Spinal cord (tissue), 10 donors: Measurements from ENCODE around the gene EPC2. TPM values are rescaled to one million over a fixed set of nuclear protein-coding genes. Genes with fewer than 3 reads are reported as not detected.

Source experiments
- DNase-seq, 6 donors: peaks; one replicate each; pipeline versions ENCODE4 v3.0.0 to v3.0.0-alpha.2; 2013 to 2015; ENCODE audit warnings: low spot score in 6 of 6, low read depth in 4 of 6
- H3K27ac ChIP-seq: one replicate; pipeline ENCODE4 v1.5.1; 2013; ENCODE audit warnings: low read depth, low read length, control low read depth
- H3K27me3 ChIP-seq: one replicate; pipeline ENCODE4 v1.6.1; 2013; ENCODE audit warnings: low read length; ENCODE audit not compliant: control insufficient read depth, insufficient read depth
- H3K36me3 ChIP-seq: one replicate; pipeline ENCODE4 v1.6.1; 2013; ENCODE audit warnings: low read length; ENCODE audit not compliant: control insufficient read depth, insufficient read depth
- H3K4me1 ChIP-seq: one replicate; pipeline ENCODE4 v1.6.1; 2013; ENCODE audit warnings: low read length; ENCODE audit not compliant: control insufficient read depth, insufficient read depth
- H3K4me3 ChIP-seq: one replicate; pipeline ENCODE4 v1.5.1; 2013; ENCODE audit warnings: low read depth, low read length, control low read depth
- H3K9me3 ChIP-seq: one replicate; pipeline ENCODE4 v1.6.1; 2013; ENCODE audit warnings: low read length; ENCODE audit not compliant: control insufficient read depth, insufficient read depth
- WGBS: methylation state at CpG from one replicate; pipeline ENCODE4 v1.1.5; 2013; ENCODE audit warnings: missing lambda C conversion rate; ENCODE audit not compliant: insufficient coverage; 5-methylcytosine and 5-hydroxymethylcytosine counted together
- polyA plus RNA-seq, 2 donors: library from polyadenylated mRNA; unstranded; fragments of 120-200 nt; gene quantifications; one replicate each; pipeline ENCODE4 v1.2.1, GENCODE V29; 2013; ENCODE audit not compliant: insufficient read length in 2 of 2
- total RNA-seq, 2 donors: library from RNA; depleted of rRNA in 1 of 2; stranded (reverse); fragments of 120-200 nt in 1 of 2; fragments of >200 nt in 1 of 2; gene quantifications; one replicate each; pipeline versions ENCODE4 v1.2.3 to v1.2.4, GENCODE V29; 2013 to 2014
- donor health status: healthy.

EPC2 gene
- total and polyA plus RNA-seq, 4 donors = 31.5 to 52.6 (median 38.1) TPM

DNA sequence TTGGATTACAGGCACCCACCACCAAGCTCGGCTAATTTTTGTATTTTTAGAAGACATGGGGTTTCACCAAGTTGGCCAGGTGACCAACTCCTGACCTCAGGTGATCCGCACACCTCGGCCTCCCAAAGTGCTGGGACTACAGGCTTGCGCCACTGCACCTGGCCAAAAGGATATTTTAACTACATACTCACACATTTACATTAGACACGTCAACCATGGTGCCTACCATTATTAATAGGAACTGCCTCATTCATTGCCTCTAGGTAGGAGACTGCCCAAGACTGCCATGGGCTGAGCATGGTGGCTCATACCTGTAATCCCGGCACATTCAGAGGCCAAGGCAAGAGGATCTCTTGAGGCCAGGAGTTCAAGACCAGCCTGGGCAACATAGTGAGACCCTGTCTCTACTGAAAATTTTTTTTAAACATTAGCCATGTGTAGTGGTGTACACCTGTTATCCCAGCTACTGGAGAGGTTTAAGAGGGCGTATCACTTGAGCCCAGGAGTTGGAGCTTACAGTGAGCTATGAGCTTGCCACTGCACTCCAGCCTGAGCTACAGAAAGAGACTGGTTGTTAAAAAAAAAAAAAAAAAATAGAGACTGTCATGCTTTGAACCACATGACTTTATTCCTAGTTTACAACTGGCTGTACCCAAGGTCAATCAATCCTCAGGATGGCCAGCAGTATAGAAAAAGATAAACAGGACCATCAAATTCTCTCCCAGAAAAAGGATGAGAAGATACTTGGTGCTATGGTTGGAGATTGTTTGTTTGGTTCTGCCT, 31.1 kb upstream of the EPC2 start:
- Histone ChIP-seq H3K36me3 (no peaks in the 10 kb centered on the region), H3K27me3 (no peaks in the 10 kb centered on the region), H3K27ac (no peak overlapping the region), H3K9me3 (no peaks in the 10 kb centered on the region), H3K4me1 (peaks cover 4% of the 10 kb centered on the region), H3K4me3 (no peak overlapping the region)
- WGBS = 99% methylated on average over 7 of the region's 7 CpGs
- no peak for DNase-seq

GRCh38 chr2:148614014-148614321, 30.6 kb upstream of the EPC2 start:
- no peaks in the 10 kb centered on the region for H3K27me3 ChIP-seq
- DNase-seq = peak in 1 of 6 donors; percentile 16
- no peak overlapping the region for H3K4me3 ChIP-seq
- H3K36me3 ChIP-seq = no peaks in the 10 kb centered on the region
- peaks cover 4% of the 10 kb centered on the region for H3K4me1 ChIP-seq
- H3K9me3 ChIP-seq = no peaks in the 10 kb centered on the region
- peak overlapping the region; percentile 76 for H3K27ac ChIP-seq

- H3K27me3 ChIP-seq = no peaks in the 10 kb centered on the region
- H3K4me1 ChIP-seq = peaks cover 4% of the 10 kb centered on the region
- H3K36me3 ChIP-seq = no peaks in the 10 kb centered on the region
- H3K9me3 ChIP-seq = no peaks in the 10 kb centered on the region
- peak in 1 of 6 donors; percentile 35 for DNase-seq
- peak overlapping the region; percentile 76 for H3K27ac ChIP-seq
- 63% methylated on average over 3 of the region's 6 CpGs for WGBS
- no peak overlapping the region for H3K4me3 ChIP-seq
Measured at GRCh38 chr2:148614322-148615049, 30.1 kb upstream of the EPC2 start.

DNA sequence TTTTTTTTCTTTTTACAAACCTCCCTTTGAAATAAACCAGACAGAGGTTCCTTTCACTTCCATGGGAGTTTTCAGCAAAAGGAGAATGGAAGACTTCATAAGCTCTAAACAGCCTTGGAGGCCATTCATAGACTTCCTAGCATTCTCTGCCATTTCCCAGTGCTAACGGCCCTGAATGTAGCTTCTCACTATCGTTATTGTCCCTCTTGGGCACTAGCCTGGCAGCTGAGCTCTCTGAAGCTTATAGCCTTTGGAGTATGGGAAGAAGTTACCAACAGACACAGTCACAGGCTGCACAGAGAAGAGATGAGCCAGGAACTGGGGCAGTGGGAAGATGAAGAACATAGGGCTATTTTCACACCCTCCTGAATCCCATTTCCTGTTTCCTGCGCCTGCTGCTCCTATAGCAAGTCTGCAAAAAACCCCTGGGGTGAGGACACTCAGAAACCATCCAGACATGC, 29.1 kb upstream of the EPC2 start:
- H3K27ac ChIP-seq = peak overlapping the region; percentile 76
- peak in 5 of 6 donors; percentile 35 to 82 (median 40) for DNase-seq
- H3K4me3 ChIP-seq = no peak overlapping the region

DNA sequence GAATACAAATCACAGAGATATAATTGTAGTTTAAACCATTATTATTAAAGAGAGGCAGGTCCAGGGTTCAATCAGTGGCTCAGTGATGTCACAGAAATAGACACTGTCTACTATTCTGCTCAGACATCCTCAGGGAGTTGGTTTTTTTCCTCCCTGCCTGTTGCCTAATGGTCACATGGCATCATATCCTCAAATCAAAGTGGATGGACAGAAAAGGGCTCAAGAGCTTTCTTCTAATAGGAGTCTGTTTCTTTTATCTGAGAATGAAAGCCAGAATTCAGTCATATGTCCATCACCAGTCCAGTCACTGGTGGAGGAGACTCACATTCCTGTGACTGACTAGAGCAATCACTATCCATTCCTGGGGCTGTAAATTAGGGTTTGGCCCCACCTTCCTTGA, 27.9 kb upstream of the EPC2 start:
- Histone ChIP-seq H3K9me3 (no peaks in the 10 kb centered on the region), H3K4me3 (no peak overlapping the region), H3K27me3 (no peaks in the 10 kb centered on the region), H3K27ac (no peak overlapping the region), H3K36me3 (no peaks in the 10 kb centered on the region), H3K4me1 (peaks cover 4% of the 10 kb centered on the region)
- DNase-seq = no peak

More for the DNA sequence above, 29.1 kb upstream of the EPC2 start:
- 50% methylated on average over 1 of the region's 3 CpGs for WGBS
- H3K36me3 ChIP-seq = no peaks in the 10 kb centered on the region
- H3K9me3 ChIP-seq = no peaks in the 10 kb centered on the region
- H3K4me1 ChIP-seq = peaks cover 4% of the 10 kb centered on the region
- no peaks in the 10 kb centered on the region for H3K27me3 ChIP-seq

- peaks cover 4% of the 10 kb centered on the region for H3K4me1 ChIP-seq
- WGBS = no CpG with 5 or more reads among the region's 5 CpGs
- no peaks in the 10 kb centered on the region for H3K9me3 ChIP-seq
- no peak overlapping the region for H3K4me3 ChIP-seq
- H3K27ac ChIP-seq = no peak overlapping the region
- no peaks in the 10 kb centered on the region for H3K36me3 ChIP-seq
- DNase-seq = no peak
- H3K27me3 ChIP-seq = no peaks in the 10 kb centered on the region
Measured at GRCh38 chr2:148617219-148617618, 27.3 kb upstream of the EPC2 start.

DNA sequence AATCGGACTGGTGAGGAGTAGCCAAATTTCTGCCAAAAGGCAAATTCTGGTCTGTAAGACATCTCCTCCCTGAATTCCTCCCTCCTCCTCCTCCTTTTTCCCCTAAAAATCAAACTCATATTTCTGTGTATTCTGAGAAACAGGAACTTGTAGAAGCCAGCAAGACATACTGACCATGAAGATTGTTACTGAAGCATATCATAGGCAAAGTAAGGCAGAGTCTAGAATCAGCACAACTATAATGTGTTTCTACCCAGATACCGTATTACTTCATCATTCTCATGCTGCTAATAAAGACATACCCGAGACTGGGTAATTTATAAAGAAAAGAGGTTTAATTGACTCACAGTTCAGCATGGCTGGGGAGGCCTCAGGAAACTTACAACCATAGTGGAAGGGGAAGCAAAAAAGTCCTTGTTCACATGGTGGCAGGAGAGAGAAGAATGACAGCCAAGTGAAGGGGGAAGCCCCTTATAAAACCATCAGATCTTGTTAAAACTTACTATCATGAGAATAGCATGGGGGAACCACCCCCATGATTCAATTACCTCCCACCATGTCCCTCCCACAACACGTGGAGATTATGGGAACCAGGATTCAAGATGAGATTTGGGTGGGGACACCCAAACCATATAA, 24.9 kb upstream of the EPC2 start:
- H3K36me3 ChIP-seq = no peaks in the 10 kb centered on the region
- H3K27ac ChIP-seq = no peak overlapping the region
- no CpG with 5 or more reads among the region's 4 CpGs for WGBS
- H3K27me3 ChIP-seq = no peaks in the 10 kb centered on the region
- no peak for DNase-seq
- H3K4me1 ChIP-seq = peaks cover 4% of the 10 kb centered on the region
- no peaks in the 10 kb centered on the region for H3K9me3 ChIP-seq
- no peak overlapping the region for H3K4me3 ChIP-seq

DNA sequence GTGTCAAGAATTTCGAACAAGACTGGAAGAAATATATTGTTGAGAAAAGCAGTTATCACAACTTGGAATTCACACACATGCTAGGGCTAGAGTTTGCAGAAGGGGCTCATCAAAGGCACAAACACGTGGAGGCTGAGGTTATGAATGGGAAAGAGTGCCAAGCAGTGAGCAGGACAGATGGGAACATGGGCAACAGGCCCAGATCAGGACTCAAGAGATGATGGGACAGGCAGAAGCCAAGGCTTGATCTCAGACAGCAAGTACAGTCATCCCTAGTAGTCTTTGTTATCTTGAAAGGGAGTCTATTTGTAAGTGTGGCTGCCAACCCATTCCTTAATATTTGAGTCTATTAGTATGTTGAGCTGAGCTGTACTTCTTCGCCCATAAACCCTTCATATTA, 22.2 kb upstream of the EPC2 start:
- Histone ChIP-seq H3K4me1 (no peaks in the 10 kb centered on the region), H3K9me3 (no peaks in the 10 kb centered on the region), H3K27ac (no peak overlapping the region), H3K4me3 (no peak overlapping the region), H3K27me3 (no peaks in the 10 kb centered on the region), H3K36me3 (no peaks in the 10 kb centered on the region)
- DNase-seq = peak in 2 of 6 donors; percentile 44 to 85
- WGBS = 81% methylated on average over 2 of the region's 3 CpGs

- H3K4me1 ChIP-seq = no peaks in the 10 kb centered on the region
- no peak overlapping the region for H3K4me3 ChIP-seq
- no peaks in the 10 kb centered on the region for H3K36me3 ChIP-seq
- no peak overlapping the region for H3K27ac ChIP-seq
- H3K27me3 ChIP-seq = no peaks in the 10 kb centered on the region
- no peak for DNase-seq
- H3K9me3 ChIP-seq = no peaks in the 10 kb centered on the region
Measured at GRCh38 chr2:148623086-148623485, 21.5 kb upstream of the EPC2 start.

DNA sequence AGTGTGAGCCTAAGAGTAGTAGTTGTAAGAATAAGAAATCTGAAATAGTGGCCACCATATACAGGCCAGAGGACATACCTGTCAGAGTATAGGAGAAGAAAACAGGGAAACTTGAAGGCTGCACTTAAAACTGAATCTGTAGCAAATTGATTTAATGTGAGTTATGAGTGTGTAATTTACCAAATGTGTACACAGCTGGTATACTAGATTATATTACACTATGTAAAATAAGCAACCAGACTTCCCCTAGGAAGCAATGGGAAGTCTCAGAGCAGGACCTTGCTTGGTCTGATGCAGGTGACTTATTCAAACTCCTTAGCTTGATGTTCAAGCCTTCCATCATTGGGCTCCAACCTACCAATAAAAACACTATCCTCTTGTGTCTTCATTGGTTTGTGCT, 17.3 kb upstream of the EPC2 start:
- Histone ChIP-seq H3K27me3 (no peaks in the 10 kb centered on the region), H3K4me3 (no peak overlapping the region), H3K9me3 (no peaks in the 10 kb centered on the region), H3K4me1 (no peaks in the 10 kb centered on the region), H3K27ac (no peak overlapping the region), H3K36me3 (no peaks in the 10 kb centered on the region)
- DNase-seq = no peak
